ENCODE measurements around the gene UPK3B. TPM values are rescaled to one million over a fixed set of nuclear protein-coding genes. Genes with fewer than 3 reads are reported as not detected.
"Not testable (repeated sequence)": the region's sequence is repeated elsewhere in the genome, so short reads cannot be mapped to it uniquely, and the experiment has no call there.

The UPK3B gene
- total RNA-seq, result 10 to 100 TPM in 3 of 4 donors, 1 to 10 TPM in 1; 9.2 to 34.9 (median 23.8) TPM

DNA sequence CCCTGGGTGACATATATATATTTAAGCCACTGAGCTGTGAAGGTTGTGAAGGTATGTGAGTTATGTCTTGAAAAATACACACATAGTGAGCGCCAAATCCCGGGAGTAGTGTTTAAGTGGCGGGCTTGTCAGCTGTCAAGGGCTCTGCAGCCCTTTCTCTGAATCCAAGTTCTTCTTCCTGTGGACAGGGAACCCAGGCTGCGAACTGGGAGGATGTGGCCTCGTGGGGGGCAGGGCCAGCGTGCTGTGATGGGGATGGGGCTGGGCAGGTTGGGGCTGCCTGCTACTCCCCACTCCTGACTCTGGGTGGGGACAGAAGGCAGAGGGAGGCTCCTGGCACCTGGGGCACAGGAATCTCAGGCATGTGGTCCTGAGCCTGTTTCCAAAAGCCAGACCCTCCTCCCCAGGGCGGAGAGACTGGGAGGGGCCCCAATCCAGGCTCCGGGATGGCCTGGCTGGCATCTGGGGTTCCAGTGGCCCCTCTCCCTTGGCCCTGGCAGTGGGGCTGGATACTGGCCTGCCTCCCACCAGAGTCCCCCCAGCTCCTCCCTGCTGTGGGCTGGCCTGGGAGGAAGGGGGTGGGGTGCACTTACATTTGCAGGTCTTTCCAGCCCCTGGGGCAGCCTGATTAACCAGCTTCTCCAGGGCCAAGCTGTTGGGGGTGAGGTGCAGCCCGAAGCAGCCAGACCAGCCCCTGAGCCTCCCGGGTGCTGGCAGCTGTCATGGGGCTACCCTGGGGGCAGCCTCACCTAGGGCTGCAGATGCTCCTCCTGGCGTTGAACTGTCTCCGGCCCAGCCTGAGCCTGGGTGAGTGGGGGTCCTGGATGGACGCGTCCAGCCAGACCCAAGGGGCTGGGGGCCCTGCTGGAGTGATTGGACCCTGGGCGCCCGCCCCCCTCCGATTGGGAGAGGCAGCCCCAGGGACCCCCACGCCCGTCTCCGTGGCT is at the start of gene UPK3B:
Gene UPK3B (plus strand): TSS at position 622 of the 947 bp plus-strand sequence. CDS start 101 bp downstream, at position 723.
- no peak for TF ChIP-seq POLR2A (IDR thresholded peaks at IDR 0.05)
- TF ChIP-seq CTCF (IDR thresholded peaks at IDR 0.05), result peak in 1 of 6 experiments; percentile 9
- Histone ChIP-seq H3K4me1 (peaks cover 13 to 34% (median 20%) of the 10 kb centered on the region in 3 donors), H3K9me3 (no peaks in the 10 kb centered on the region), H3K4me3 (peak within 1 kb of the TSS in 3 of 4 donors; percentile 6 to 22 (median 9)), H3K27me3 (no peaks in the 10 kb centered on the region), H3K27ac (peak within 1 kb of the TSS; percentile 41 to 67 (median 60)), H3K36me3 (peaks cover 6 to 30% (median 11%) of the 10 kb centered on the region in 3 donors)
- DNase-seq, result no peak
- WGBS, 2 donors, result 16 to 28% methylated on average over 4 of the region's 20 CpGs
- intact Hi-C loops (cut with DNase I), result loop anchor here (10.0 kb wide), 1 partner anchor 485 kb away; no protein-coding TSS in a partner anchor

DNA sequence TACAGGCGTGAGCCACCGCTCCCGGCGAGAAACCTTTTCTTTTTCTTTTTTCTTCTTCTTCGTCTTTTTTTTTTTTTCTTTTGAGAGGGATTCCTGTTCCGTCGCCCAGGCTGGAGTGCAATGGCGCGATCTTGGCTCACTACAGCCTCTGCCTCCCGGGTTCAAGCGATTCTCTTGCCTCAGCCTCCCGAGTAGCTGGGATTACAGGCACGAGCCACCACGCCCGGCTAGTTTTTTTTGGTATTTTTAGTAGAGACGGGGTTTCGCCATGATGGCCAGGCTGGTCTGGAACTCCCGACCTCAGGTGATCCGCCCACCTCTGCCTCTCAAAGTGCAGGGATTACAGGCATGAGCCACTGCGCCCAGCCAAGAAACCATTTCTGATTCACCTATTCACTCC is 49.6 kb upstream of the UPK3B start:
- H3K27me3 ChIP-seq; DNase-seq; H3K4me3 ChIP-seq; H3K36me3 ChIP-seq; H3K27ac ChIP-seq; H3K9me3 ChIP-seq; intact Hi-C loops (cut with DNase I): not testable (repeated sequence)
- H3K4me1 ChIP-seq, result peaks cover 0 to 19% (median 0%) of the 10 kb centered on the region in 3 donors
- 84 to 85% methylated on average over 12 to 15 of the region's 20 CpGs for WGBS, 2 donors

DNA sequence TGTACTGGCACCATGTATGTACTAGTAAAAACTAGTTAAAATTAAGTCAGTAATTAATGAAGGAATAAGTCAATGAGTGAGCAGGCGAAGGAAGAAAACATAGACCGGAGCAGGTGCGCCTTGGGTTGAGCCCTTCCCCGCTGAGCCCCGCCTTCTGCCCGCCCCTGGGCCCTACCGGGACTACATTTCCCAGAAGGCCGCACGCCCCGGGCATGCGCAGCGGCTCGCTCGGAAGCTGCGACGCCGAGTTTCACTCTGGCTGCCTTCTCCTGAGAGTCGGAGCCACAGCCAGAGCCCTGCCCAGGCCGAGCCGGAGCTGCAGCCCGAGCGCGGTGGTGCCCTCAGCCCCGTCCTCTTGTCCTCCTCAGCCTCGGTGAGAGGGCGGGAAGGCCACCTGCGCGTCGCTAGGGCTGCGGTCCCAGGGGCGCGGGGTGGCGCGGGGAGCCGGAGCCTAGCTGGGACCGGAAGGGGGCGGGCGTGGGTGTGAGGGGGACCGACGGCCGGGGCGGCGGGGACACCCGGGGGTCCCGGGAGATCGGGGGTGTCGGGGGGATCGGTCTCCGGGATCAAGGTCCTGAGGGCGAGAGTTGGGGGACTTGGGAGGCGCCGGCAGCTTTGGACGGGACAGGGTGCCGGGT is 48.8 kb upstream of the UPK3B start, which contains the start of gene DTX2:
Gene DTX2 (plus strand): TSS at position 246 of the 638 bp plus-strand sequence. CDS start 18,801 bp downstream, outside the sequence.
- no CpG with 5 or more reads among the region's 54 CpGs for WGBS, 2 donors
- H3K27me3 ChIP-seq; H3K9me3 ChIP-seq; DNase-seq; H3K36me3 ChIP-seq; intact Hi-C loops (cut with DNase I): not testable (repeated sequence)
- Histone ChIP-seq H3K4me3 (peak within 1 kb of the TSS; percentile 52 to 66 (median 52)), H3K4me1 (peaks cover 2 to 23% (median 2%) of the 10 kb centered on the region in 3 donors), H3K27ac (peak within 1 kb of the TSS; percentile 85 to 91 (median 88))

DNA sequence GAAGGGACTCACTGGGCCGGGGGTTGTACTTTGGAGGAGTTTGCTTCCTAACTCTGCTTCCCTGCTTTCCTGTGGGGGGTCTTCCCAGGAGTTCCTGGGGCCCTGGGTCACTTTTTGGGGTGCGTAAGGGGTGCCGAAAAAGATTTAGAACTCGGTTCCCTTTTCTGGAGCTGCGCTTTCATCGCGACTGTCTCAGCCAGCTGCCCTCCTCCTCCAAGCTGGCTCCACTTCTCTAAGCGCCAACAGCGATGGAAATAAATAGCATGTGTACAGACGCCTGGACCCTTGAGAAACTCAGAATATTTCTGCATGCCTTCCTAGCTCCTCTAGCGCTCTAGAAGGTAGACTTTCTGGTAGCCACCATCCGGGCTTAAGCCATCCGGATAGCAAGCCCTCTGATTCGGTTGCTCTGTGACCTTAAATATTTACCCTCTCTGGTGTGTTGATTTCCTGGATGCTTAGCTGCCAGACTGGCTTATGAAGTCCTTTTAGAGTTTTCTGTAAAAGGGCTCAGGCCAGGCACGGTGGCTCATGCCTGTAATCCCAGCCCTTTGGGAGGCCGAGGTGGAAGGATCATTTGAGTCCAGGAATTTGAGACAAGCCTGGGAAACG is 48.0 kb upstream of the UPK3B start:
- H3K36me3 ChIP-seq; H3K27ac ChIP-seq; H3K9me3 ChIP-seq; intact Hi-C loops (cut with DNase I); DNase-seq; H3K4me3 ChIP-seq; H3K27me3 ChIP-seq: not testable (repeated sequence)
- WGBS, 2 donors, result no CpG with 5 or more reads among the region's 17 CpGs
- H3K4me1 ChIP-seq, result peaks cover 4 to 28% (median 6%) of the 10 kb centered on the region in 3 donors

DNA sequence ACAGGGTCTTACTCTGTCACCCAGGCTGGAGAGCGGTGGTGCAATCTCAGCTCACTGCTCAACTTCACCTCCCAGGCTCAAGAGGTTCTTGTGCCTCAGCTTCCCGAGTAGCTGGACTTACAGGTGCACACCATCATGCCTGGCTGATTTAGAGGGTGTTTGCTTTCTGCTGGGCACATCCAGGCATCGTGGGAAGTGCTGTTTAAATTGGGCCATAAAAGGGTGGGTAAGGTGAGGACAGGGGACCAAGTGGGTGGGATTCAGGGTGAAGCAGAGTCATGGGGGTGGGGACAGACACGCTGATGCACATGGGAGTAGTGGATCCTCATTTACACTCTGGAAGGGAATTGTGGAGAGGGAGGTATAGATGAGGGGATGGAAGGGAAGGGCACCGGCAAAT is 45.4 kb upstream of the UPK3B start:
- H3K27me3 ChIP-seq; H3K36me3 ChIP-seq; DNase-seq; H3K27ac ChIP-seq; intact Hi-C loops (cut with DNase I); H3K9me3 ChIP-seq: not testable (repeated sequence)
- WGBS, 2 donors, result 92% methylated on average over 2 of the region's 5 CpGs; no CpG with 5 or more reads in 1 of the 2 donors
- Histone ChIP-seq H3K4me1 (peaks cover 7 to 34% (median 10%) of the 10 kb centered on the region in 3 donors), H3K4me3 (peak overlapping the region in 1 of 4 donors; percentile 19)

- intact Hi-C loops (cut with DNase I); H3K4me3 ChIP-seq; H3K36me3 ChIP-seq; DNase-seq; H3K9me3 ChIP-seq; H3K27me3 ChIP-seq: not testable (repeated sequence)
- WGBS, 2 donors, result no CpG with 5 or more reads among the region's 8 CpGs
- Histone ChIP-seq H3K4me1 (peaks cover 7 to 34% (median 10%) of the 10 kb centered on the region in 3 donors), H3K27ac (peak overlapping the region in 3 of 4 donors; percentile 56 to 81 (median 62))
Measured at GRCh38 chr7:76465950-76466349, 44.4 kb upstream of the UPK3B start.

- Histone ChIP-seq H3K4me1 (peaks cover 7 to 34% (median 10%) of the 10 kb centered on the region in 3 donors), H3K27ac (peak overlapping the region; percentile 46 to 84 (median 66)), H3K36me3 (peaks cover 0 to 16% (median 0%) of the 10 kb centered on the region in 3 donors)
- DNase-seq; H3K9me3 ChIP-seq; H3K4me3 ChIP-seq; H3K27me3 ChIP-seq; intact Hi-C loops (cut with DNase I): not testable (repeated sequence)
- WGBS, 2 donors, result 41 to 45% methylated on average over 10 of the region's 14 CpGs
Measured at GRCh38 chr7:76467743-76468404, 42.5 kb upstream of the UPK3B start.

DNA sequence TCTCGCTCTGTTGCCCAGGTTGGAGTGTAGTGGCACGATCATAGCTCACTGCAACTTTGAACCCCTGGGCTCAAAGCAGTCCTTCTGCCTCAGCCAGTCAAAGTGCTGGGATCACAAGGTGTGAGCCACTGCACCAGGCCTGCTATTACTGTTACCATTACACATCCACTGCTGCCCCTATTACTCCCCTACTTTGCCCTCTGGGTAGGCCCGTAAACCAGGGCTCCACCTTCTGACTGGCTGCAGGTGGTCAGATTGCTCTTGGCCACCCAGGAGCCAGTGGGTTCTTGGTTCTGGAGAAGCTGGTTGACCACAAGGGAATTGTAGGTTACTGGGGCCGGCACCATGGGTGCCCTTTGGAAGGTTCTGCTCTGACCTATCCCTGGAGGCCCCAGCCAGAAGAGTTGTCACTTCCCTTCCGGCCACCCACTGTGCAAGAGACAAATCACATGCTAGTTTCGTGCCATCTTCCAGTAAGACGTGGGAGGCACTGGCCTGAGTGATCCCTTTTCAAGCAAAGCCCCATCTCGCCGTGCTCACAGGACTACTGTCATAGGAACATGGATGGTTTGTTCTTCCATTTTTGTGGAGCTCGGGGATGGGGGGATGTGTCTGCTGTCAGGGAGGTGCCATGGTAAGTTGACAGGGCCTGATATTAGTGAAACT is 38.7 kb upstream of the UPK3B start:
- H3K4me3 ChIP-seq; H3K27me3 ChIP-seq; intact Hi-C loops (cut with DNase I); H3K9me3 ChIP-seq; DNase-seq; H3K27ac ChIP-seq: not testable (repeated sequence)
- 67% methylated on average over 1 of the region's 10 CpGs; no CpG with 5 or more reads in 1 of the 2 donors for WGBS, 2 donors
- Histone ChIP-seq H3K4me1 (peaks cover 4 to 25% (median 7%) of the 10 kb centered on the region in 3 donors), H3K36me3 (peaks cover 0 to 16% (median 0%) of the 10 kb centered on the region in 3 donors)

- H3K27ac ChIP-seq; H3K27me3 ChIP-seq; DNase-seq; H3K4me3 ChIP-seq; H3K9me3 ChIP-seq; intact Hi-C loops (cut with DNase I): not testable (repeated sequence)
- WGBS, 2 donors, result no CpG with 5 or more reads among the region's 6 CpGs
- H3K4me1 ChIP-seq, result peaks cover 0 to 17% (median 0%) of the 10 kb centered on the region in 3 donors
- peaks cover 0 to 16% (median 0%) of the 10 kb centered on the region in 3 donors for H3K36me3 ChIP-seq
Measured at GRCh38 chr7:76473097-76473496, 37.3 kb upstream of the UPK3B start.

DNA sequence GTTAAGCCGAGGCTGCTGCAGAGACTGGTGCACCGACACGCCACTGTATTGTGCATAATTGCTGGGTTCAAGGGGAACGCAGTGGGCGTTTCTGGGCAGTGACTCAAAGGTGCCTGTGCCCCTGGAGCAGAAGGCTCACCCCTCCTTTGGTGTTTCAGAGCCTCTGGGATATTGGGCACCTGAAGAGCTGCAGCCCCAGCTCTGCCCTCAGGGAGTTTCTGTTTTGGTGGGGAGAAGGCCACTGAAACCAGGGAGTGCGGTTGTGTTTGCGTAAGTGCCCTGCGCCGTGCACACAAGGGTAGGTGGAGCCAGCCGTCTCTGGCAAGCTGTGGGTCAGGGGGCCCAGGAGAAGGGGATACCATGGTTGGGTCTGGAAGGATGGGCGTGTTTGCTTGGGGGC is 34.1 kb upstream of the UPK3B start:
- H3K4me1 ChIP-seq, result peaks cover 0 to 38% (median 0%) of the 10 kb centered on the region in 3 donors
- H3K27ac ChIP-seq, result peak overlapping the region in 1 of 4 donors; percentile 61
- H3K4me3 ChIP-seq; DNase-seq; H3K9me3 ChIP-seq; intact Hi-C loops (cut with DNase I); H3K27me3 ChIP-seq: not testable (repeated sequence)
- WGBS, 2 donors, result no CpG with 5 or more reads among the region's 11 CpGs
- H3K36me3 ChIP-seq, result peaks cover 0 to 32% (median 0%) of the 10 kb centered on the region in 3 donors
